DMS114 treated with DMSO at 0.1 percent for 48 hours (cell line): Measurements from ENCODE around the gene PMP22.

Source experiments
- DNase-seq: peaks from one replicate; lab custom pipeline; 2025; ENCODE audit not compliant: unreplicated experiment; lab: John Stamatoyannopoulos, UW

The PMP22 gene

DNA sequence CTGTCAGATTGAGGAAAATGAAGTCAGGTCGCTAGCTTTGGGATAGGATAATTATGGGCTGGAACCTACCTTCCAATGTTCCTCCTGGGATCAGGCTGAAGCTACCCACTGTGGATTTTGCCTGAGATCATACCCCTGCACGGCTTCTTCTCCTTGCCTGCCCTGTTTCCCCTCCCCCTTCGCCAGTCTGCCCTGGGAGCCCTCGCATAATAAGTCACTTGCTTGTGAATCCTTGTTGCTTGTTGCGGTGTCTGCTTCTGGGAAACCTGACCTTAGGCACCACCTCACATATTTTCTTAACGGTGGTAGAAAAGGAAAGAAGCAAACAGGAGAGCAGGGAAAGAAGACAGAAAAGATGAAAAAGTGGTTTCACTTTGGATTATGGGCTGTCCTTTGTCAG, 13.3 kb upstream of the PMP22 start:
- no peak for DNase-seq

DNA sequence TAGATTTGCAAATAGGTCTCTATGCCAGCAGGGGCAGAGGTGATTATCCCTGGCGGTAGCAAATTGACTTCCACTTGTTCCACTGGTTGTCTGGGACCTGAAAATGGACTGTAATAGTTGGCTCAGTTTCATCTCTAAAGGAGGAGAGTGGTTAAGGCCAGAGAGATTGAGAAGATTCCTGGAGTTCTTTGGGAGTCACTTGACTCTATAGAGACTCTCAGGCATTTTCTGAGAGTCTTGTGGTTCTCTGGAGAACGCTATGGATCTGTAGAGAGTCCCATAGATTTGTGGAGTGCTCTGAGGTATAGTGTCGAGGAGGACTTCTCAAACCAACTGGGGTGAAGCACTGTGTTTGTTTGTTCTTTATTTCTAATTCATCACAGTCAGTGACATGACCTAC, 8.9 kb upstream of the PMP22 start:
- DNase-seq = no peak

DNA sequence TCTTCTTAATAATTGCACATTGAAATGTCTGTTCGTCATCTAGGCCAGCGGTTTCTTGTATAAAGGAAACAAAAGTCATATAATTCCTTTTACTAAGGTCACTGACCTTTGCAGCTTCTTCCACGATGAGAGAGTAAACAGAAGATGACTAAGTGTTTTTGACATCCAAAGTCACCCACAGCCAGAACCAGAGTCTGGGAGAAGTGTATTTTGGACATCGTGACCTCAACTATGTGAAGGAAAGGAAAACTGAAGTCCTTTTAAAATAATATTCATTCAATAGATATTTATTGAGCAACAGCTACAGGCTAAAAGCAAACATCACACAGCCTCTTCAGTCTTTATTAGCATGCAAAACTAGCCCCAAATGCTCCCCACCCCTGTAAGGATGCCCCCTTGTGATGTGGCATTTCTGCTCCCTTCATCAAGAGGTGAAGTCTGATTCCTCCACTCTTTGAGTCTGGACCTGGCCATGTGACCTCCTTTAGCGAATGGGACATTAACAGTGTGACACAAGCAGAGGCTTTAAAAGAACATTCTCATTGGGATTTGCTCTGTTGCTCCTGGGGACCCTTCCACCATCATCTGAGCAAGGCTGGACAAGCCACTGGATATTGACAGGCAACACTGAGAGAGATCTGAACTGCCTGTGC, 8.1 kb upstream of the PMP22 start:
- no peak for DNase-seq

DNA sequence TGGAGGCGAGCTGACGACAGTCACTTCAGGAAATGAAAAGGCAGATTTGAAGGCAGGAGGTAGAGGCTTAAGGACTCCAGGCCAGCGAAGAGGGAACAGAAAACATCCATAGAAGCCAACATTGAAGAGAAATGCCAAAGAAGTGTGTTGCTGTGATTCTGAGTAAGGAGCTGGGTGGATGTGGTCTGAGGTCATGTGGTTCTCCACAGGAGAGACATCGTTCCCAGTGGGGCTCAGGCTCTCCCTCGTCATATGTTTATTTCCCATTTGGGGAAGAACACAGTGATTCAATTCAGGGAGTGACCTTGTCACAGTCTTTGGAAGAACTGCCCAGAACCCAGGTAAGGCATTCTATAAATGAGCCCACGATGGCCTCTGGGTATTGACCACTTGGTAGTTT, 6.6 kb upstream of the PMP22 start:
- no peak for DNase-seq

DNA sequence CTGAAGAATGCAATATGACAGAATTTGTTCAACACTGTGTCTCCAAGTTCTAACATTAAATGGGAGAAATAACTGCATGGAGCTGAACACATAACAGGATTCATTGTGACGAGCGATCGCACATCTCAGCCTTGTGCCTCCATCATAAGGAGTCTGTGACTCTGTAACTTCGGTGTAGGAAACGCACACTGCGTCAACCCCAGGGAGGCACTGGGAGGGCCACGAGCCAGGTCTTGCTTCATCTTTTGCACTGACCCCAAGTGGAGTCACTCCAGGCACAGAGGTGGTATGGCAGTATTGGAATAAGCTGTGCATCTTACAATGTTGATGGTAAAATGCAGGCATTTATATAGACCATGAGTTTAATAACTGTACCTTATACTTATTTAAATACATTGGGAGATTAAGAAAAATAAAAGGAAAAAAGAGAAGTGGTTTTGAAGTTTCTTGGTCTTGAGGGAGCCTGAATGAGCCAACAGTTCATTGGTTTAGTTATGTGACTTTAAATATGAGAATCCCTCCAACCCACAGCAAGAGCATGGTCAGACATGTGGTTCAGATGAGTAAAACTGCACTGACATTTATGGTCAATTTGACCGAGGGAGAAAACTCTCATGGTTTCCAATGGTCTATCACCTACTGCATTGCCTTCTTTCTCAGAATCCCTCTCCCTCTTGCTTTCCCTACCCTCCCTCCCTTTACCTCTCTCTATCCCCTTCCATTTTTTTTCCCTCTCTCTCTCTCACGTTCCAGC, 5.7 kb upstream of the PMP22 start:
- DNase-seq = no peak

DNA sequence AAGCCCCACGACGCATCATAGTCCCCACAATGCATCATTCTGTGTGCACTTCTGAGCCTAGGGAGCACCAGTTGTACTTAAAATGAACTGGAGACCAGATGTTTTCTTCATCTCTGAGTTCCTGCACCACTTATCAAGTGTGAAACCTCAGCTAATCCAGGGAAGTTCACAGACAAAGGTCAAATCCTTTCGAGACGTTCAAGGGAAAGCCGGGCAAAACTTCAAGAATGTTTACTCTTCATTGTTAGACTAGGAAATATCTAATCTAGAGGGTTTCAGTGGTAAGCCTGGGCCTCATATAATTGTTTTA, 4.6 kb upstream of the PMP22 start:
- DNase-seq = no peak

DNA sequence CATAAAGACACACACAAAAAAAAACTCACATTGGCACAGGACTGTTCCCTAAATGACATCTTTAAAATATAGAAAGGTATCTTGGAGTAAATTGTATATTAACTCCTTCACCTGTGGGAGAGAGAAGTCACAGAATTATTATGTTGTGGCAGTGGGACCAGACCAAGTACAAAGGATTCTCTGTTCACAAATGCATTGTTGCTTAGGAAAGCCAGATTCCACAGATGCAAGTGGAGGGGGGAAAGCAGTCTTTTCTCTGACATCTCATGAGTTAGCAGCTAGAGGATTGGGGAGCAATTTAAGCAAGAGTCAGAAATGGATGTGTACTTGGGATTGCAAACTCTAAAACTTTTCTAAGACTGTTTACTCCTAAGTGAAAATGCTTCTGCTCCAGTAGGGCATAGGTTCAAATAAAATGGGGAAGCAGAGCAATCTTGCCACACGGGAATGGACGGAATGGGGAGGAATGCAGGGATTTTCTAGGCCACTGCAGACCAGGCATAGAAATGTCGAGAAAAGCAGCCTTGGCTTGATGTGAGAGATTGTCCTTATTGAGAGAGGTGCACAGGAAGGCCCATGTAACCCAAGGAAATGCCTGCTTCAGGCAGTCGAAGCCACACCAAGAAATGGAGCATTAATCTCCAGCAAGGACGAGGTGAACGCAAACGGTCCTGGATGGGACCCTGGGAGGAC, 4.1 kb upstream of the PMP22 start:
- DNase-seq = no peak

DNA sequence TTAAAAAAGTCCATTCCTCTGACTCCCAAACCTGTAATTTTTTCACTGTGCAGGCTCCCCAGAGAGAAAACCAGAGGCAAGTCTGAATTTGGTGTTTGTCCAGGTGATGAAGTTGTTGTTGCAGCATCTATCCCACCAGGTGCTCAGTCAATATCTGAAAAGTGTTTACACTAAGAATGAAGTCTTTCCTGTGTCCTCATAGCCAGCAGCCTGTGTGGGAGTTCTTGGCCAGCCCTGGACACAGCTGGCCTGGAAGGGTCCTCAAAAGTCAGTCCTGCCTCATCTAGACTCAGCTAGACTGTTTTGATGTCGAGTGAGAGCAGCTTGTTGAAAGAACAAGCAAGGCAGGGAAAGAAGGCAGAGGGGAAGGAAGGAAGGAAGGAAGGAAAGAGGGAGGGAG, 3.3 kb upstream of the PMP22 start:
- no peak for DNase-seq

DNA sequence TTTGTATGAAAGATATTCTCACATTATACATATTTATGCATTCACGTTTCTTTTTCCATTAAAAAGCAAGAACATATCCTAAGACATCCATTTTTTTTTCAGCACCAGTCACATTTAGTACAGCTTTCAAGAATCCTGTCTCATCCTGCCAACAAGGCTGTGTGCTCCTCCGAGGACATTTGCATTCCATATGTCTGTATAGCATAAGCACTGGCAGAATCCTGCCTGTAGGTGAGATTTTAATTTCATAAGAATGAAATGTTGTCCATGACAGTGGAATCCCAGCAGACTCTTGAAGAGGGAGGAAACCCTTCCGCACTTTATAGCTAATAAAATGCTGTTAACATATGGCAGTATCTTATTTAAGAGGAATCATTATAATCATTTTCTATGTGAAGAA, 2.9 kb upstream of the PMP22 start:
- DNase-seq = no peak

DNA sequence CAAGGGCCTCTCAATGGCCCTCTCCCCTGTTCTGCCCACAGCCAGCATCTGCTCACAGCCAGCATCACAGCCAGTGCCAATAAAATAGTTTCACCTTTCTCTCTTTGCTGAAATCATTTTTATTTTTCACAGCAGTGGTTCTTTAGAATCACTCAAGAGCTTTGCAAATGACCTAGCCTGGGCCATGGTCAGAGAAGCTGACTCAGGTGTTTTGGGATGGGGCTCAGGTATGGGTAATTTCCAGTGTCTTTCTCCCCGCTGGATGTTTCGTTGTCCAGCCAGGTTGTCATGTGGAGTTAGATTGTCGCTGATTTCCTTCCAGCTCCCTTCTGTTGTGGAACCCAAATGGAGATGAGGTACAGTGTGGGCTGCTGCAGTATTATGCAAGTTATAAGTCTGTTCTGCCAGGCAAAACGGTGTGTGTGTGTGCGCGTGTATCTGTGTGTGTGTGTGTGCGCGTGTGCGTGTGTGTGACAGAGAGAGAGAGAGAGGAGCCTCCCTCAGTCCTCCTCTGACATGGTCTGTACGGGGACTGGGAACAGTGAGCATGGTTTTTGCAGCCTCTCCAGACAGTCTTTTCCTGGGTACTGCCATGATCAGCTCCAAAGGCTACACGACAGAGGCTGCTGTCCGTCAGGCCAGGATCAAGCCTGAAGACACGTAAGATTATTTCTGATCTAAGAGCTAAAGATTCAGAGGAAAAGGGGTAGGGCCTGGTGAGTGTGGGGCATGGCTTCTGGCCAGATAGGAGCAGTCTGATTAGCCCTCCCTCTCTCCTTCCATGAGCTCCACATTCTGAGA, 1.4 kb upstream of the PMP22 start:
- no peak for DNase-seq

DNA sequence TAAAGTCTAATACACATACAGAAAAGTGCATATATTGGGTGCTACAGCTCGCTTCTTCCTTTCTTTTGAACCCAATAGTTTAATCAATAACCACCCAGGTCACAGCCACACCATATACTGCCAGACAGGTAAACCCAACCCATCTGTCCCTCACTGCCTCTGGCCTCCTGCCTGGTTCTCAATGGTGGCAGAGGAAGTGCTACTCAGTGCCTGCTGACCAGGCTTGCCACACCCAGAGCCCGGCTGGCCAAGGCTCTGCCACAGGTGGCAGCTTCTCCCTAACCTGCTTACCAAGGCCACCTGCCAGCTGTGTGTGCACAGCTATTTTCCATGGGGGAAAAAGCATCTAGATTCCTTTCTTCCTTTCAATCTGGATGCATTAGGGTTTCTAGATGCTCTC, 584 bp downstream of the PMP22 start:
- no peak for DNase-seq

DNA sequence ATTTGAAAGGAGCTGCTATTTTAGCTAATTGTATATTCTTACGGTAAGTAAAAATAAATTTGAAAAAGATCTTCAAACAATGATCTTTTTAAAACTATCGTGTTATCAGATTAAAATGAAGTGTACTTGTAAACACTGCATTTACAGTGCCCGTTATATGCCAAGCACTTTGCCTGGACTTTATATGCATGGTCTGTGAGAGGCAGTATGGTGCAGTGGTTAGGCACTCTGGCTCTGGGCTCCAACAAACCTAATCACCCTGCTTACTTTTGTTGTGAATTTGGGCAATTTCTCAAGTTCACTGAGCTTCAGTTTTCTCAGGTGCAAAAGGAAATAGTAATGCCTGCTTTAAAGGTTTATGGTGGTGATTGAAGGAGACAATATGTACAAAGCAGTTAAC, 1.4 kb downstream of the PMP22 start:
- DNase-seq = no peak

DNA sequence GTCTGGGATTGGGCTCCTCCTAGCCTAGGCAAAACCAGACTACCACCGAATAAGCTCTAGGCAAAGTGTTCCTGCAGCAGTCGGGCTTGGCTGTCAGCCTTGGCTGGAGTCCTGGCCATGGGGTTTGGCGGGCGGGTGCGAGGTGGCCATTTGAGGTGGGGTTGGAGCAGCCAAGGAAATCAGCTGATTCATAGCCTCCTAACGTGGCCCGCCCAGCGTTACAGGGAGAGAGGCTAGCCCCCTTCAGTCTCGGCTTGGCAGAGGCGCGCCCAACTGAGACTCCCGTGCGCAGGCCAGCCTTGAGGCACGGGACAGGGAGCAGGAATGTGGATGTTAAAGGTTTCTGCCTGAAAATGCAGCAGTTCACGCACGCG, 1.9 kb downstream of the PMP22 start:
- no peak for DNase-seq

DNA sequence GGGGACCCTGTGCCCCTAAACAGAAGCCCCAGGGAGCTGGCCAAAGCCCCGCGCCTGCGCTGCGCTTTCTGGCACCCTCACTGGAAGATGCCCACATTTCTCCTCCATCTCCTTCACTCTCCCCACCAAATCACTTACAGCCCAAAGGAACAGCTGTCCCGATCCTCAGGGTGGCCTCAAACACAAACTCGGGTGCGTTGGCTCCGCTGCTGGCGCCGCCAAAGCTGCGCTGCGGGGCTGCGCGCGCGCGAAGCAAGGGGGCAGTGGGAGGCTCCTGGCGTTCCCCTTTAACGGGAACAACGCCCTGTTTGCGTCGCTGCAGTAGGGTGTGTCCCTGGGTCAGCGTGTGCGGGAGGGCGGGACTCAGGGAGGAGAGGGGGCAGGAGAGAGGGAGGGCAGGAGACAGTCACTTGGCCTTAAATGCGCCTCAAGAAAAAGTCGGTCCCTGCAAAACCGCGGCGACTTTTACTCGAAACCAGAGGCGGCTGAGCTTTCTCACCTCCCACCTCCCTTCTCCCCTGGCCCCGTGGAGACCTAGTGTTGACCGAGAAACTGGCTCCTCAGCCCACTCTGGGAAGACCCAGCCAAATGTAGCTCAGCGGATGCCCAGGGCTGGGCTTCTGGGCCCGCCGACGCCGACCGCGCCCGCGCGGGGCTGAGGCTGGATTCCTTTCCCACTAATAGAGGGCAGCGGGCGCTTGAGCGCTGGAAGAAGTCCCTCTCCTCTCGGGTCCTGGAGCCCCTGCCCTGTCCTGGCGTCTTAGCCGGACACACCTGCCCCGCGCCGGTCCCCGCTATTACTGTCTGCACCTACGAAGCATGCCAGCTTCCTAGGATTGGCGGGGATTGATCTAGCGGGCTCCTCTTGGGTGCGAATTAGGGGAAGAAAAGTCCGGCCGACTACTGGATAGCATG, 2.6 kb downstream of the PMP22 start:
- peak; percentile 12 for DNase-seq

DNA sequence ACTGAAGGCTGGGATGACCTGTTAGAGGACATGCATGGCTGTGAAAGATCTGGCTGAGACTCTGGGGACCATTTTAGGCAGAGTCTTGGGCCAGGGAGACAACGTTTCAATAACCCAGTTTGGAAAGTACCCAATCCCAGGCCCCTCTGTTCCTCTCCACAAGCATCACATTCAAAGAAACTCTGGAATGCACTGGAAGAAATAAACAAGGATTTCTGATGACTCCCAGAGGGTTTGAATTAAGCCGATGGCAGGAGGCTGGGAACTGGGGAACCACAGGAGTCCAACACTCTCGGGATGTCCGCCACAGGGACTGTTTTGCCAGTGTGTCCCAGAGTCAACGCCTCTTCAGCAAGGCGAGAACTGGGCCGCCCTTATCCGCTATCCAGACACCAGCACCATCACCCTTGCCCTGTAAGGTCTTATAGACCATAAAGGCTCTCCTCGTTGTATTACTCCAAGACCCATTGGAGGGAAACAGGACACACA, 3.3 kb downstream of the PMP22 start:
- DNase-seq = no peak

DNA sequence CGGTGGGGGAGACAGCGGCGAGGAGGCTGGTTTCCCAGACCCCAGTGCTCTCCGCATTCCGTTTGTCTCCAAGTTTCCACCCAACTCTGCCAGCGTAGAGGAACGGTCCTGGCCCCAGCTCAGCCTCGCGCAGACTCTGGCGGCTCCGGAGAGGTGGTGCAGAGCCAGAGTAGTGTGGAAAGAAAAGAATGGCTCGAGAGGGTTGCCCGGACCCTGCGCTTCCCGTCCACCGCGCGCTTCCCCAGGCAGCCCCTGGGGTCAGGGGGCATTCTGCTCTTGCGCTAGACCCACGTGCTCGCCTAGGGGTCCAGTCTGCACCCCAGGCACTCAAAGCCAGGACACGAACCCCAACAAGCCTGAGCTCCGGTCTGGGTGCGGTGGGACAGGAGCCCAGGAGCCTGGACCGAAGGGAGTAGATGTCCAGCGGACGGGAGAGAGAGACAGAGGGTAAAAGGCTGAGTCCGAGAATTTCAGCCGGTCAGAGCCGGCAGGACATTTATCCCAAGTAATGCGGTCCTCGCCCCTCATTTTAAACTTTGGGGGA, 3.8 kb downstream of the PMP22 start:
- peak; percentile 0 for DNase-seq

DNA sequence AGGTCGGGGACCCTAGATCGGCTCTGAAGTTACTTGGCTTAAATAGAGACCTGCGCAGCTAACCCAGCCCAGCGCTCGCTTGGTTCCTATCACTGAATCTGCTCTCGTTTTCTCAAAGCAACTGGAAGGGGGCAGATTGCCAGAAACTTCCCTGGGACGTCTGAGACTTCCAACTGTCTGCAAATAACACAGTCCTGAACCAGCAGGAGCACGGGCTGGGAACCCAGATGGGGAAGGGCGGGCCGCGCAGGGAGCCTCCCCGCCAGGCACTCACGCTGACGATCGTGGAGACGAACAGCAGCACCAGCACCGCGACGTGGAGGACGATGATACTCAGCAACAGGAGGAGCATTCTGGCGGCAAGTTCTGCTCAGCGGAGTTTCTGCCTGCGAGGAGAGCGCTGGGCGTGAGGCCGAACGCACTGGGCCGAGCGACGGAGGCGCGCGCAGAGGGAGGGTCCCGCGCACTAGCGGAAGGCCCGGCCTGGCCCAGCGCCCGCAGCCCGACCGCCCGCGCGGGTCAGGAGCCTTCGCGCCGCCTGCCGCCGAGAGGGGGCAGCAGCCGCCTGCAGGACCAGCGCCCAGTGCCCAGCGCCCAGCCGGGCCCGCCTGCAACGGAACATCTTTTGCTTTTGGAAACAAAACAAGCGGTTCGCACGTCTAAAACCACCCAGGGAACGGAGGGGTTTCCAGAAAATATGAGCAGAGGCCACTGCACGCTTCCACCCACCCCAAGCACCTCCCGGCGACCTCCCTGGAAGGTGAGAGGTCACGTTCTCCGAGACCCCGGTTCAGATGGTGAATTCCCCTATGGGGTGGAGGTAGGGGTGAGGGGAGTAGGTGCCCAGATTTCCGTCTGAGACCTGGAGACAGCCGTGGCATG, 4.5 kb downstream of the PMP22 start:
- DNase-seq = no peak

DNA sequence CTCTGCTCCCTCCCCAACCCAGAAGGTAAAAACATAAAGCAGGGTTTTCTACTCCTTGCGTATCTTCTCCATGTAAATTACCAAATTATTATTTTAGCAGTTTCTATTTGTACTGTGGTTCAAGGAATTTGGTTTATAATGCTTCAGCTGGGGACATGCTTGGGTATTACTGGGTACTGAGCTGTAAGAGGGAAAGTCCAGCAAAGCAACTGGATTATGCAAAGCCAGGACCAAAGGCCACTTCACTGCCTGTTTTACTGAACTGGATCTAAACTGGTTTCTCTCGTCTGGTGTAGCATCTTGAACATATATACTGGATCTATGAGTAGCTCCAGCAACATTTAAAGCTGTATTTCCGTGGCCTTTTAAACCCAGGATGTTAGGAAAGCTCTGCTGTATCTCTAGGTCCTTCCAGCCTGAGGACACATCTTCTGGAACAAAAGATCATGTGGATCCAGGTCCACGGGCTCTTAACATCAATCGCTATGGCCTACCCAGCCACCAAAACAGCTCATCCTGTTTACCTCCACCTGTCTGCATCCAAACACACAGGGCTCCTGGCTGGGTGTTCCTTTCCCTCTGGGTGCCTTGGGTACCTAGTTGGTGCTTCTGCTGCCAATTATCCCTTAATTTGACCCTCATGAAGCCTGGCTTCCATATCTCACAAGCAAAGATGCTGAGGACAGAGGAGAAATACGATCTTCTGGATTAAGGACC, 7.2 kb downstream of the PMP22 start:
- DNase-seq = no peak
